GM12878 (cell line): Measurements from ENCODE around the gene MTF1. TPM values are rescaled to one million over a fixed set of nuclear protein-coding genes. Genes with fewer than 3 reads are reported as not detected.

Source experiments
- ATAC-seq: fragments of 200-7000 bp; cut with Tn5 transposase; 3 replicates; pipeline ENCODE4 v1.9.1; 2020; ENCODE audit warnings: mild to moderate bottlenecking, moderate library complexity
- BruUV-seq: library from RNA; stranded (reverse); fragments of 400-500 nt; replicated peaks from 2 replicates; lab custom pipeline; 2021; lab: Mats Ljungman, UMichigan
- CTCF ChIA-PET: fragments of 300-600 bp; sonication (Branson Sonifier 250); formaldehyde crosslinking; extraction: SDS; loops from one replicate; lab custom pipeline; 2021; ENCODE audit warnings: inconsistent platforms; lab: Yijun Ruan, JAX
- POLR2A ChIA-PET: fragments of 350-600 bp; formaldehyde crosslinking; extraction: SDS; loops from one replicate; lab custom pipeline; 2021; ENCODE audit warnings: inconsistent platforms; lab: Charles Lee
- RAD21 ChIA-PET: fragments of 300-600 bp; sonication (Branson Sonifier 250); formaldehyde crosslinking; loops from one replicate; lab custom pipeline; 2023; ENCODE audit warnings: antibody characterized with exemption; ENCODE audit not compliant: unreplicated experiment; lab: Charles Lee
- SMC1A ChIA-PET: fragments of 300-600 bp; sonication (Branson Sonifier 250); formaldehyde crosslinking; loops from one replicate; lab custom pipeline; 2023; ENCODE audit not compliant: unreplicated experiment, uncharacterized antibody; lab: Charles Lee
- DNase-seq: peaks from one replicate; pipeline ENCODE4 v3.0.0-alpha.2; 2011; ENCODE audit warnings: low read depth, low spot score
- FAIRE-seq: peaks from 3 replicates; lab custom pipeline; 2011; peaks lifted over from hg19 to GRCh38; lab: Jason Lieb, UNC
- H2AFZ ChIP-seq: 2 replicates; pipeline ENCODE4 v1.6.0; 2011; ENCODE audit warnings: low read depth, low read length, control low read depth; ENCODE audit not compliant: control insufficient read depth
- H3K27ac ChIP-seq: 2 replicates; pipeline ENCODE4 v1.5.1; 2011; ENCODE audit warnings: control low read depth; ENCODE audit not compliant: control insufficient read depth, insufficient read depth
- H3K27me3 ChIP-seq, 2 experiments: replicated peaks in 1 of 2; 2 replicates each; pipeline versions ENCODE4 v1.6.0 to v1.6.1; 2011; ENCODE audit warnings: low read length in 1 of 2; ENCODE audit not compliant: control insufficient read depth in 2 of 2, insufficient read depth in 2 of 2
- H3K36me3 ChIP-seq, 2 experiments: 2 replicates each; pipeline ENCODE4 v1.5.1; 2011; ENCODE audit warnings: low read length in 1 of 2; ENCODE audit not compliant: control insufficient read depth in 2 of 2, insufficient read depth in 2 of 2
- H3K4me1 ChIP-seq: 2 replicates; pipeline ENCODE4 v1.6.1; 2011; ENCODE audit warnings: mild to moderate bottlenecking, low read length, moderate library complexity, mixed read lengths; ENCODE audit not compliant: control insufficient read depth, insufficient read depth
- H3K4me2 ChIP-seq: 2 replicates; pipeline ENCODE4 v1.6.0; 2011; ENCODE audit warnings: control low read depth; ENCODE audit not compliant: control insufficient read depth, insufficient read depth
- H3K4me3 ChIP-seq: fragments of 200-600 bp; sonication (generic); 2 replicates; pipeline ENCODE4 v1.5.1; 2016
- H3K79me2 ChIP-seq: 2 replicates; pipeline ENCODE4 v1.6.0; 2011; ENCODE audit warnings: low read length; ENCODE audit not compliant: control insufficient read depth, insufficient read depth
- H3K9ac ChIP-seq: 2 replicates; pipeline ENCODE4 v1.8.0; 2011; ENCODE audit warnings: low read length, control low read depth, mixed read lengths; ENCODE audit not compliant: control insufficient read depth, insufficient read depth
- H3K9me3 ChIP-seq: replicated peaks from 3 replicates; pipeline ENCODE4 v1.5.1; 2011; ENCODE audit warnings: mild to moderate bottlenecking, low read length; ENCODE audit not compliant: control insufficient read depth, insufficient read depth
- H4K20me1 ChIP-seq: 2 replicates; pipeline ENCODE4 v1.6.0; 2011; ENCODE audit not compliant: control insufficient read depth, insufficient read depth
- BACH1 ChIP-seq: fragments of 450-650 bp; IDR thresholded peaks from 2 replicates; pipeline ENCODE4 v1.6.1; 2017; ENCODE audit warnings: mild to moderate bottlenecking, borderline replicate concordance
- BCL3 ChIP-seq: IDR thresholded peaks from 2 replicates; pipeline ENCODE4 v1.6.1; 2011; ENCODE audit warnings: borderline replicate concordance, low read depth, mild to moderate bottlenecking, moderate library complexity, low read length; ENCODE audit not compliant: insufficient read depth, poor library complexity, severe bottlenecking
- E2F8 ChIP-seq: fragments of 450-650 bp; IDR thresholded peaks from 2 replicates; pipeline ENCODE4 v1.6.1; 2018; ENCODE audit warnings: mild to moderate bottlenecking, low read depth, moderate library complexity; ENCODE audit not compliant: partially characterized antibody
- FOXK2 ChIP-seq: fragments of 450-650 bp; IDR thresholded peaks from 2 replicates; pipeline ENCODE4 v1.6.1; 2017; ENCODE audit warnings: mild to moderate bottlenecking, moderate library complexity
- GATAD2B ChIP-seq: fragments of 450-650 bp; conservative IDR thresholded peaks from 2 replicates; pipeline ENCODE4 v1.6.1; 2017; ENCODE audit warnings: low read depth, mild to moderate bottlenecking, moderate library complexity
- HCFC1 ChIP-seq: fragments of 150-350 bp; IDR thresholded peaks from 2 replicates; pipeline ENCODE4 v1.6.1; 2014; ENCODE audit warnings: low read length
- IKZF1 ChIP-seq: fragments of 450-650 bp; conservative IDR thresholded peaks from 2 replicates; pipeline ENCODE4 v1.6.1; 2017; ENCODE audit warnings: antibody characterized with exemption, mild to moderate bottlenecking
- IKZF2 ChIP-seq, 2 experiments: fragments of 450-650 bp; IDR thresholded peaks; 2 replicates each; pipeline ENCODE4 v1.6.1; 2017; ENCODE audit warnings: mild to moderate bottlenecking in 2 of 2, moderate library complexity in 2 of 2
- IRF4 ChIP-seq: IDR thresholded peaks from 2 replicates; pipeline ENCODE4 v1.6.1; 2011; ENCODE audit warnings: low read depth, low read length
- MTA2 ChIP-seq: fragments of 450-650 bp; IDR thresholded peaks from 2 replicates; pipeline ENCODE4 v1.6.1; 2016; ENCODE audit warnings: low read depth, mild to moderate bottlenecking, moderate library complexity
- NR2F1 ChIP-seq: fragments of 450-650 bp; conservative IDR thresholded peaks from 2 replicates; pipeline ENCODE4 v1.6.1; 2017; ENCODE audit warnings: mild to moderate bottlenecking
- POLR2AphosphoS5 ChIP-seq: IDR thresholded peaks from 2 replicates; pipeline ENCODE4 v1.6.1; 2011; ENCODE audit warnings: mild to moderate bottlenecking, low read length, inconsistent platforms
- SMC3 ChIP-seq: IDR thresholded peaks from 2 replicates; pipeline ENCODE4 v1.6.1; 2011; ENCODE audit warnings: low read length, improper control_type of control experiment, borderline replicate concordance
- ZBED1 ChIP-seq: IDR thresholded peaks from 2 replicates; pipeline ENCODE4 v1.6.1; 2016; ENCODE audit warnings: borderline replicate concordance
- ZBTB4 ChIP-seq: fragments of 450-650 bp; formaldehyde crosslinking; IDR thresholded peaks from 2 replicates; pipeline ENCODE4 v1.4.0; 2022; ENCODE audit warnings: mild to moderate bottlenecking, moderate library complexity
- ZNF622 ChIP-seq: fragments of 450-650 bp; IDR thresholded peaks from 2 replicates; pipeline ENCODE4 v1.6.1; 2017; ENCODE audit warnings: mild to moderate bottlenecking, inconsistent platforms
- WGBS: methylation state at CpG from one replicate; pipeline ENCODE4 v1.1.6; 2016; ENCODE audit warnings: low lambda C conversion rate; ENCODE audit not compliant: insufficient replicate concordance, insufficient coverage; ENCODE audit errors: missing lambda C conversion rate; 5-methylcytosine and 5-hydroxymethylcytosine counted together
- in situ Hi-C: fragments of 300-500 bp; cut with MboI; formaldehyde crosslinking; loops from 9 replicates; pipeline ENCODE4 v1.14.3; 2018; ENCODE audit warnings: mixed read lengths
- intact Hi-C: fragments of 100-400 bp; cut with micrococcal nuclease; formaldehyde crosslinking; loops from one replicate; pipeline ENCODE4 v1.14.2; 2022; ENCODE audit not compliant: unreplicated experiment
- polyA plus RNA-seq, 11 experiments: library from polyadenylated mRNA; depleted of rRNA in 4 of 11; unstranded in 6 of 11; stranded (reverse) in 5 of 11; fragments of >200 nt; fragmentation: Nextera tagmentation in 4 of 11; fragmentation: Illumina TruSeq in 1 of 11; extraction: Ambion mirVana in 4 of 11; extraction: Trizol in 1 of 11; gene quantifications; 1 replicate in 1 of 11; 2 replicates in 10 of 11; pipeline versions ENCODE4 v1.2.1 to v1.2.3, GENCODE V29; 2011 to 2016; ENCODE audit warnings: inconsistent platforms in 2 of 11, missing spikeins in 2 of 11, low read depth in 1 of 11
- total RNA-seq, 4 experiments: library from RNA; depleted of rRNA in 3 of 4; stranded (reverse); fragments of >200 nt in 3 of 4; fragmentation: Illumina TruSeq in 1 of 4; extraction: Trizol in 1 of 4; gene quantifications; 2 replicates each; pipeline versions ENCODE4 v1.2.1 to v1.2.3, GENCODE V29; 2013 to 2021

MTF1 gene
- total and polyA plus RNA-seq, 10 of the 15 experiments (the other 5 are each of a cell fraction or from before 2014, with no cell fraction given) = 2.2 to 20.4 (median 6.7) TPM

GRCh38 chr1:37846647-37847339 is 12.6 kb downstream of the MTF1 start:
- no peak overlapping the region; the same call in 1 of the 2 replicates for H2AFZ ChIP-seq
- ChIA-PET SMC1A (interaction anchor here (0.6 to 2.4 kb wide), 6 partner anchors 9 to 80 kb away, joined by 3 to 11 read pairs (median 3); partner anchors contain the start of gene MTF1), CTCF (interaction anchor here (0.7 to 2.7 kb wide), 4 partner anchors 10 to 158 kb away, joined by 3 to 23 read pairs (median 4); partner anchors contain the start of gene MTF1), POLR2A (interaction anchor here (0.7 to 1.0 kb wide), 3 partner anchors 9 to 139 kb away, joined by 4 to 8 read pairs (median 4); partner anchors contain the start of gene MTF1), RAD21 (interaction anchor here (1.0 to 1.7 kb wide), 2 partner anchors 12 to 155 kb away, joined by 3 to 8 read pairs; partner anchors contain the start of genes CDCA8 and MTF1)
- 52% methylated on average over 4 of the region's 4 CpGs for WGBS
- ATAC-seq (peak; percentile 74), FAIRE-seq (no peak), DNase-seq (peak; percentile 13)
- H3K36me3 ChIP-seq = peaks cover 0 to 8% of the 10 kb centered on the region in 2 experiments; a peak in 3 of 4 replicates
- peaks cover 7% of the 10 kb centered on the region for H3K4me1 ChIP-seq
- intact Hi-C loops = no loop called here
- peak overlapping the region; percentile 34 for H3K4me3 ChIP-seq
- H3K9ac ChIP-seq = no peak overlapping the region
- peaks cover 55% of the 10 kb centered on the region for H3K79me2 ChIP-seq
- no peaks in the 10 kb centered on the region for H3K9me3 ChIP-seq
- no peaks in the 10 kb centered on the region for H3K27me3 ChIP-seq
- peak overlapping the region; percentile 36 for H3K4me2 ChIP-seq
- in situ Hi-C loops = no loop called here
- no TSS peak for BruUV-seq
- H3K27ac ChIP-seq = peak overlapping the region; percentile 59
- H4K20me1 ChIP-seq = no peaks in the 10 kb centered on the region
- TF ChIP-seq BACH1 (no peak), BCL3 (no peak), NR2F1 (no peak), IKZF2 (IDR thresholded peaks at IDR 0.05) (peak; percentile 36 to 55), SMC3 (no peak), MTA2 (no peak), IKZF1 (0 out of 2 replicates have a peak, but pooled peaks have one; percentile 30), HCFC1 (0 out of 2 replicates have a peak, but pooled peaks have one; percentile 13), E2F8 (no peak), ZNF622 (no peak), FOXK2 (no peak), POLR2AphosphoS5 (no peak), ZBED1 (no peak), GATAD2B (no peak), ZBTB4 (CRISPR knock-in tag) (no peak), IRF4 (no peak)
